K562 (cell line): ENCODE measurements around the gene CPHXL2. TPM values are rescaled to one million over a fixed set of nuclear protein-coding genes. Genes with fewer than 3 reads are reported as not detected.
A peak's percentile ranks its signal among the peaks of the same experiment; 100 is the strongest.

Experiments used
- ATAC-seq: fragments of 200-7000 bp; cut with Tn5 transposase; 3 replicates; pipeline ENCODE4 v1.9.1; 2020; ENCODE audit warnings: moderate library complexity
- BruUV-seq: library from RNA; stranded (reverse); fragments of 400-500 nt; replicated peaks from 2 replicates; lab custom pipeline; 2021; lab: Mats Ljungman, UMichigan
- CTCF ChIA-PET: fragments of 300-600 bp; formaldehyde crosslinking; extraction: SDS; loops from one replicate; lab custom pipeline; 2021; ENCODE audit warnings: low intra/inter-chr PET ratio; lab: Yijun Ruan, JAX
- POLR2A ChIA-PET: fragments of 300-600, 350-650 bp; sonication (Branson Sonifier 250); formaldehyde crosslinking; extraction: SDS; loops from one replicate; lab custom pipeline; 2021; ENCODE audit warnings: antibody characterized with exemption, inconsistent platforms; lab: Yijun Ruan, JAX
- DNase-seq, 4 experiments: peaks; one replicate each; pipeline versions ENCODE4 v3.0.0 to v3.0.0-alpha.2; 2011 to 2018; ENCODE audit warnings: low spot score in 3 of 4, mixed read lengths in 3 of 4; ENCODE audit errors: extremely low read depth in 1 of 4
- FAIRE-seq: peaks from 2 replicates; lab custom pipeline; 2011; peaks lifted over from hg19 to GRCh38; lab: Jason Lieb, UNC
- H2AFZ ChIP-seq: 2 replicates; pipeline ENCODE4 v1.6.0; 2011; ENCODE audit warnings: low read depth, low read length, control low read depth, inconsistent platforms
- H3K27ac ChIP-seq: fragments of 200-600 bp; 3 replicates; pipeline ENCODE4 v1.8.0; 2011; ENCODE audit warnings: low read depth, mild to moderate bottlenecking, control low read depth, inconsistent platforms, low read length, moderate library complexity, mixed read lengths; ENCODE audit errors: extremely low read depth
- H3K27me3 ChIP-seq, 2 experiments: fragments of 300-600 bp in 1 of 2; 2 replicates in 1 of 2; 3 replicates in 1 of 2; pipeline versions ENCODE4 v1.6.0 to v1.8.0; 2011; ENCODE audit warnings: inconsistent platforms in 2 of 2, low read length in 2 of 2, mild to moderate bottlenecking in 1 of 2, mixed read lengths in 1 of 2, moderate library complexity in 1 of 2; ENCODE audit not compliant: control insufficient read depth in 2 of 2, insufficient read depth in 2 of 2
- H3K36me3 ChIP-seq: fragments of 300-600 bp; 3 replicates; pipeline ENCODE4 v1.8.0; 2011; ENCODE audit warnings: mild to moderate bottlenecking, low read length, inconsistent platforms; ENCODE audit not compliant: control insufficient read depth, insufficient read depth
- H3K4me1 ChIP-seq, 2 experiments: fragments of 200-600 bp in 1 of 2; replicated peaks in 1 of 2; 2 replicates in 1 of 2; 3 replicates in 1 of 2; pipeline versions ENCODE4 v1.5.1 to v1.8.0; 2011; ENCODE audit warnings: inconsistent platforms in 2 of 2, low read length in 2 of 2, mild to moderate bottlenecking in 1 of 2, mixed read lengths in 1 of 2, moderate library complexity in 1 of 2; ENCODE audit not compliant: control insufficient read depth in 2 of 2, insufficient read depth in 2 of 2
- H3K4me2 ChIP-seq: 2 replicates; pipeline ENCODE4 v1.6.1; 2011; ENCODE audit warnings: low read length, control low read depth, inconsistent platforms, mixed read lengths; ENCODE audit not compliant: insufficient read depth
- H3K4me3 ChIP-seq: fragments of 200-600 bp; sonication (generic), shearing (Covaris generic); 2 replicates; pipeline ENCODE4 v1.5.1; 2016; ENCODE audit warnings: control low read depth, inconsistent platforms
- H3K79me2 ChIP-seq: fragments of 200-600 bp; 3 replicates; pipeline ENCODE4 v1.8.0; 2011; ENCODE audit warnings: low read length, inconsistent platforms; ENCODE audit not compliant: control insufficient read depth, insufficient read depth
- H3K9ac ChIP-seq, 2 experiments: 2 replicates each; pipeline versions ENCODE4 v1.6.0 to v1.6.1; 2011; ENCODE audit warnings: low read depth in 2 of 2, low read length in 2 of 2, control low read depth in 1 of 2, inconsistent platforms in 1 of 2, mild to moderate bottlenecking in 1 of 2, mixed read lengths in 1 of 2; ENCODE audit not compliant: insufficient read depth in 1 of 2
- H3K9me1 ChIP-seq: one replicate; pipeline ENCODE4 v1.6.0; 2011; ENCODE audit warnings: inconsistent platforms, mild to moderate bottlenecking, low read length, moderate library complexity; ENCODE audit not compliant: control insufficient read depth, insufficient read depth
- H3K9me3 ChIP-seq: replicated peaks from 2 replicates; pipeline ENCODE4 v1.5.1; 2011; ENCODE audit warnings: low read depth, low read length, inconsistent platforms; ENCODE audit not compliant: control insufficient read depth, insufficient read depth
- H4K20me1 ChIP-seq: replicated peaks from 2 replicates; pipeline ENCODE4 v1.6.1; 2011; ENCODE audit warnings: low read length, inconsistent platforms, mixed read lengths; ENCODE audit not compliant: control insufficient read depth, insufficient read depth
- CHD2 ChIP-seq: IDR thresholded peaks from 2 replicates; pipeline ENCODE4 v1.6.1; 2011; ENCODE audit warnings: low read depth, low read length
- CHD4 ChIP-seq: fragments of 200-600 bp; sonication (generic); IDR thresholded peaks from 3 replicates; pipeline ENCODE4 v1.6.1; 2012; ENCODE audit warnings: low read depth, mild to moderate bottlenecking, mixed read lengths, low read length, inconsistent platforms; ENCODE audit not compliant: insufficient read depth, insufficient replicate concordance, poor library complexity, severe bottlenecking
- ELF2 ChIP-seq: fragments of 250-450 bp; sonication (Bioruptor Pico); IDR thresholded peaks from 2 replicates; pipeline ENCODE4 v1.5.0; 2021; ENCODE audit warnings: mild to moderate bottlenecking
- JUN ChIP-seq, 2 experiments: sonication (generic) in 1 of 2; formaldehyde crosslinking in 1 of 2; IDR thresholded peaks; 2 replicates each; pipeline versions ENCODE4 v1.6.1 to v1.8.0; 2012 to 2022; ENCODE audit warnings: borderline replicate concordance in 2 of 2, mild to moderate bottlenecking in 2 of 2, improper control_type of control experiment in 1 of 2, low read depth in 1 of 2, low read length in 1 of 2, missing genetic modification reagents in 1 of 2
- ZC3H11A ChIP-seq: IDR thresholded peaks from 2 replicates; pipeline ENCODE4 v1.6.1; 2012; ENCODE audit warnings: low read depth, low read length, improper control_type of control experiment
- ZNF354B ChIP-seq: fragments of 250-450 bp; sonication (Bioruptor Pico); IDR thresholded peaks from 2 replicates; pipeline ENCODE4 v1.4.0; 2020
- ZSCAN32 ChIP-seq: fragments of 450-650 bp; formaldehyde crosslinking; IDR thresholded peaks from 2 replicates; pipeline ENCODE4 v1.4.0; 2020; ENCODE audit warnings: mild to moderate bottlenecking, moderate library complexity
- WGBS: fragments of 100-300 bp; shearing (Covaris generic); methylation state at CpG from one replicate; pipeline ENCODE4 v1.1.6; 2016; ENCODE audit warnings: low coverage, mixed read lengths; ENCODE audit not compliant: insufficient coverage; ENCODE audit errors: missing lambda C conversion rate; 5-methylcytosine and 5-hydroxymethylcytosine counted together
- in situ Hi-C: fragments of 300-500 bp; cut with MboI; formaldehyde crosslinking; loops from 4 replicates; pipeline ENCODE4 v1.15.0; 2018; ENCODE audit warnings: inconsistent platforms, mixed read lengths
- intact Hi-C: fragments of 100-400 bp; cut with micrococcal nuclease; formaldehyde crosslinking; loops from 2 replicates; pipeline ENCODE4 v1.14.2; 2022
- polyA plus RNA-seq, 8 experiments: library from polyadenylated mRNA; depleted of rRNA in 4 of 8; stranded (reverse) in 5 of 8; unstranded in 3 of 8; fragments of >200 nt; fragmentation: Nextera tagmentation in 2 of 8; fragmentation: Illumina TruSeq in 1 of 8; extraction: Ambion mirVana in 2 of 8; extraction: Trizol in 1 of 8; gene quantifications; 2 replicates each; pipeline versions ENCODE4 v1.2.1 to v1.2.3, GENCODE V29; 2011 to 2014; ENCODE audit warnings: inconsistent platforms in 1 of 8, missing spikeins in 1 of 8
- total RNA-seq, 7 experiments: library from RNA; depleted of rRNA in 6 of 7; stranded (reverse); fragments of >200 nt in 6 of 7; fragmentation: Illumina TruSeq in 2 of 7; extraction: Trizol in 2 of 7; gene quantifications; 2 replicates each; pipeline versions ENCODE4 v1.2.1 to v1.2.3, GENCODE V29; 2011 to 2021; ENCODE audit warnings: low replicate concordance in 1 of 7
- TF ChIP-seq, protein P1 (sequence below), 2 experiments: fragments of 450-650 bp; conservative IDR thresholded peaks; 2 replicates each; pipeline ENCODE4 v1.6.1; 2017; ENCODE audit warnings: mild to moderate bottlenecking in 2 of 2, moderate library complexity in 2 of 2
- TF ChIP-seq, protein P2 (sequence below): fragments of 450-650 bp; formaldehyde crosslinking; IDR thresholded peaks from 2 replicates; pipeline ENCODE4 v1.4.0; 2020; ENCODE audit warnings: mild to moderate bottlenecking, moderate library complexity
- TF ChIP-seq, protein P3 (sequence below): fragments of 250-450 bp; sonication (Bioruptor Pico); IDR thresholded peaks from 2 replicates; pipeline ENCODE4 v1.5.1; 2021; ENCODE audit warnings: mild to moderate bottlenecking
- TF ChIP-seq, protein P4 (sequence below): fragments of 450-650 bp; IDR thresholded peaks from 2 replicates; pipeline ENCODE4 v1.6.1; 2016; ENCODE audit warnings: borderline replicate concordance

CPHXL2 gene
- total and polyA plus RNA-seq, 9 of the 15 experiments (the other 6 are each of a cell fraction or from before 2014, with no cell fraction given) = not detected

- TF ChIP-seq, protein P1, sequence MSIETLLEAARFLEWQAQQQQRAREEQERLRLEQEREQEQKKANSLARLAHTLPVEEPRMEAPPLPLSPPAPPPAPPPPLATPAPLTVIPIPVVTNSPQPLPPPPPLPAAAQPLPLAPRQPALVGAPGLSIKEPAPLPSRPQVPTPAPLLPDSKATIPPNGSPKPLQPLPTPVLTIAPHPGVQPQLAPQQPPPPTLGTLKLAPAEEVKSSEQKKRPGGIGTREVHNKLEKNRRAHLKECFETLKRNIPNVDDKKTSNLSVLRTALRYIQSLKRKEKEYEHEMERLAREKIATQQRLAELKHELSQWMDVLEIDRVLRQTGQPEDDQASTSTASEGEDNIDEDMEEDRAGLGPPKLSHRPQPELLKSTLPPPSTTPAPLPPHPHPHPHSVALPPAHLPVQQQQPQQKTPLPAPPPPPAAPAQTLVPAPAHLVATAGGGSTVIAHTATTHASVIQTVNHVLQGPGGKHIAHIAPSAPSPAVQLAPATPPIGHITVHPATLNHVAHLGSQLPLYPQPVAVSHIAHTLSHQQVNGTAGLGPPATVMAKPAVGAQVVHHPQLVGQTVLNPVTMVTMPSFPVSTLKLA (conservative IDR thresholded peaks at IDR 0.05) = peak in 1 of 2 experiments; percentile 75; a peak in 1 of 4 replicates
- TF ChIP-seq ELF2 (CRISPR knock-in tag) (peak; percentile 70; the same call in 1 of the 2 replicates), ZC3H11A (0 out of 2 replicates have a peak, but pooled peaks have one; percentile 1)
- TF ChIP-seq, protein P2, sequence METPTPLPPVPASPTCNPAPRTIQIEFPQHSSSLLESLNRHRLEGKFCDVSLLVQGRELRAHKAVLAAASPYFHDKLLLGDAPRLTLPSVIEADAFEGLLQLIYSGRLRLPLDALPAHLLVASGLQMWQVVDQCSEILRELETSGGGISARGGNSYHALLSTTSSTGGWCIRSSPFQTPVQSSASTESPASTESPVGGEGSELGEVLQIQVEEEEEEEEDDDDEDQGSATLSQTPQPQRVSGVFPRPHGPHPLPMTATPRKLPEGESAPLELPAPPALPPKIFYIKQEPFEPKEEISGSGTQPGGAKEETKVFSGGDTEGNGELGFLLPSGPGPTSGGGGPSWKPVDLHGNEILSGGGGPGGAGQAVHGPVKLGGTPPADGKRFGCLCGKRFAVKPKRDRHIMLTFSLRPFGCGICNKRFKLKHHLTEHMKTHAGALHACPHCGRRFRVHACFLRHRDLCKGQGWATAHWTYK = 0 out of 2 replicates have a peak, but pooled peaks have one; percentile 28
Measured at GRCh38 chr16:75647112-75647491, 29.7 kb downstream of the CPHXL2 start (continued).

GRCh38 chr16:75644240-75645012 is 32.4 kb downstream of the CPHXL2 start:
- 93% methylated on average over 7 of the region's 7 CpGs for WGBS
- no peak for DNase-seq
- no peak overlapping the region for H3K9ac ChIP-seq
- in situ Hi-C loops = loop anchor here (25.0 kb wide), 1 partner anchor 1543 kb away; the partner anchor contains the start of genes MON1B and SYCE1L
- no peak overlapping the region for H2AFZ ChIP-seq
- intact Hi-C loops = loop anchor here (5.0 kb wide), 1 partner anchor 118 kb away; no protein-coding TSS in a partner anchor
- H3K4me1 ChIP-seq = peaks cover 3 to 15% of the 10 kb centered on the region in 2 experiments; a peak in 3 of 5 replicates
- no peak overlapping the region for H3K27ac ChIP-seq
- H3K4me2 ChIP-seq = no peak overlapping the region
- ChIA-PET POLR2A (interaction anchor here (1.2 to 8.7 kb wide), 3 partner anchors 13 to 32 kb away, joined by 3 to 43 read pairs (median 3); partner anchors contain the start of genes ADAT1 and CPHXL2), CTCF (no interaction called here)
- ATAC-seq = no peak
- peaks cover 6% of the 10 kb centered on the region; the same call in 1 of the 2 replicates for H4K20me1 ChIP-seq
- H3K79me2 ChIP-seq = peaks cover 81% of the 10 kb centered on the region
- H3K36me3 ChIP-seq = peaks cover 67% of the 10 kb centered on the region
- peaks cover 7% of the 10 kb centered on the region for H3K9me1 ChIP-seq
- no peak for FAIRE-seq
- BruUV-seq = no TSS peak
- no peaks in the 10 kb centered on the region for H3K27me3 ChIP-seq
- H3K4me3 ChIP-seq = no peak overlapping the region
- no peaks in the 10 kb centered on the region for H3K9me3 ChIP-seq
- TF ChIP-seq, protein P3, sequence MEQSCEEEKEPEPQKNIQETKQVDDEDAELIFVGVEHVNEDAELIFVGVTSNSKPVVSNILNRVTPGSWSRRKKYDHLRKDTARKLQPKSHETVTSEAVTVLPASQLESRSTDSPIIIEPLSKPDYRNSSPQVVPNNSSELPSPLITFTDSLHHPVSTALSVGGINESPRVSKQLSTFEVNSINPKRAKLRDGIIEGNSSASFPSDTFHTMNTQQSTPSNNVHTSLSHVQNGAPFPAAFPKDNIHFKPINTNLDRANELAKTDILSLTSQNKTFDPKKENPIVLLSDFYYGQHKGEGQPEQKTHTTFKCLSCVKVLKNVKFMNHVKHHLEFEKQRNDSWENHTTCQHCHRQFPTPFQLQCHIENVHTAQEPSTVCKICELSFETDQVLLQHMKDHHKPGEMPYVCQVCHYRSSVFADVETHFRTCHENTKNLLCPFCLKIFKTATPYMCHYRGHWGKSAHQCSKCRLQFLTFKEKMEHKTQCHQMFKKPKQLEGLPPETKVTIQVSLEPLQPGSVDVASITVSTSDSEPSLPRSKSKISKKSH (CRISPR knock-in tag) = no peak
- TF ChIP-seq ZSCAN32 (CRISPR knock-in tag) = no peak
- no peak for TF ChIP-seq JUN (IDR thresholded peaks at IDR 0.05; ENCODE audit: borderline replicate concordance, low read depth, low read length)
- TF ChIP-seq JUN (CRISPR knock-in tag; IDR thresholded peaks at IDR 0.05; ENCODE audit: borderline replicate concordance) = no peak
- no peak for TF ChIP-seq CHD2
- no peak for TF ChIP-seq CHD4
- no peak for TF ChIP-seq ZNF354B (CRISPR knock-in tag)
- TF ChIP-seq, protein P4, sequence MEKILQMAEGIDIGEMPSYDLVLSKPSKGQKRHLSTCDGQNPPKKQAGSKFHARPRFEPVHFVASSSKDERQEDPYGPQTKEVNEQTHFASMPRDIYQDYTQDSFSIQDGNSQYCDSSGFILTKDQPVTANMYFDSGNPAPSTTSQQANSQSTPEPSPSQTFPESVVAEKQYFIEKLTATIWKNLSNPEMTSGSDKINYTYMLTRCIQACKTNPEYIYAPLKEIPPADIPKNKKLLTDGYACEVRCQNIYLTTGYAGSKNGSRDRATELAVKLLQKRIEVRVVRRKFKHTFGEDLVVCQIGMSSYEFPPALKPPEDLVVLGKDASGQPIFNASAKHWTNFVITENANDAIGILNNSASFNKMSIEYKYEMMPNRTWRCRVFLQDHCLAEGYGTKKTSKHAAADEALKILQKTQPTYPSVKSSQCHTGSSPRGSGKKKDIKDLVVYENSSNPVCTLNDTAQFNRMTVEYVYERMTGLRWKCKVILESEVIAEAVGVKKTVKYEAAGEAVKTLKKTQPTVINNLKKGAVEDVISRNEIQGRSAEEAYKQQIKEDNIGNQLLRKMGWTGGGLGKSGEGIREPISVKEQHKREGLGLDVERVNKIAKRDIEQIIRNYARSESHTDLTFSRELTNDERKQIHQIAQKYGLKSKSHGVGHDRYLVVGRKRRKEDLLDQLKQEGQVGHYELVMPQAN = no peak
